Suprapubic skin (tissue), 4 donors: Measurements from ENCODE around the gene PRIMPOL. TPM values are rescaled to one million over a fixed set of nuclear protein-coding genes. Genes with fewer than 3 reads are reported as not detected.
"Not testable (repeated sequence)": the region's sequence is repeated elsewhere in the genome, so short reads cannot be mapped to it uniquely, and the experiment has no call there.

Experiments used
- DNase-seq, 2 donors: peaks; one replicate each; pipeline ENCODE4 v3.0.0-alpha.2; 2019; ENCODE audit warnings: low spot score in 2 of 2
- H3K27ac ChIP-seq: fragments of 200-600 bp; sonication (generic); one replicate; pipeline ENCODE4 v1.5.1; 2019
- H3K27me3 ChIP-seq: fragments of 200-600 bp; sonication (generic); one replicate; pipeline ENCODE4 v1.5.1; 2019
- H3K36me3 ChIP-seq: fragments of 200-600 bp; sonication (generic); one replicate; pipeline ENCODE4 v1.5.1; 2019
- H3K4me1 ChIP-seq: fragments of 200-600 bp; sonication (generic); one replicate; pipeline ENCODE4 v1.5.1; 2019
- H3K4me3 ChIP-seq: fragments of 200-600 bp; sonication (generic); one replicate; pipeline ENCODE4 v1.5.1; 2019; ENCODE audit warnings: mild to moderate bottlenecking
- H3K9me3 ChIP-seq: fragments of 200-600 bp; sonication (generic); one replicate; pipeline ENCODE4 v1.5.1; 2019
- CTCF ChIP-seq, 2 donors: fragments of 200-600 bp in 1 of 2; fragments of 450-650 bp in 1 of 2; sonication (generic) in 1 of 2; IDR thresholded peaks; one replicate each; pipeline ENCODE4 v1.5.1; 2016 to 2019; ENCODE audit warnings: antibody characterized with exemption in 2 of 2, mild to moderate bottlenecking in 1 of 2, moderate library complexity in 1 of 2
- EP300 ChIP-seq: sonication (generic); formaldehyde crosslinking; IDR thresholded peaks from one replicate; pipeline ENCODE4 v1.6.1; 2017; ENCODE audit warnings: antibody characterized with exemption
- POLR2A ChIP-seq, 2 donors: fragments of 450-650 bp; IDR thresholded peaks; one replicate each; pipeline ENCODE4 v1.6.1; 2017; ENCODE audit warnings: antibody characterized with exemption in 2 of 2, mild to moderate bottlenecking in 2 of 2, moderate library complexity in 2 of 2
- POLR2AphosphoS5 ChIP-seq, 3 donors: sonication (generic); formaldehyde crosslinking; IDR thresholded peaks; one replicate each; pipeline ENCODE4 v1.6.1; 2017; ENCODE audit warnings: antibody characterized with exemption in 3 of 3
- WGBS: methylation state at CpG from one replicate; pipeline ENCODE4 v1.1.5; 2018; 5-methylcytosine and 5-hydroxymethylcytosine counted together
- total RNA-seq, 4 donors: library from RNA; depleted of rRNA; stranded (reverse); fragments of >200 nt; gene quantifications; one replicate each; pipeline ENCODE4 v1.1.0, GENCODE V29; 2016

PRIMPOL gene
- total RNA-seq, 4 donors from 2014 or later = 6.8 to 28.9 (median 15.2) TPM

DNA sequence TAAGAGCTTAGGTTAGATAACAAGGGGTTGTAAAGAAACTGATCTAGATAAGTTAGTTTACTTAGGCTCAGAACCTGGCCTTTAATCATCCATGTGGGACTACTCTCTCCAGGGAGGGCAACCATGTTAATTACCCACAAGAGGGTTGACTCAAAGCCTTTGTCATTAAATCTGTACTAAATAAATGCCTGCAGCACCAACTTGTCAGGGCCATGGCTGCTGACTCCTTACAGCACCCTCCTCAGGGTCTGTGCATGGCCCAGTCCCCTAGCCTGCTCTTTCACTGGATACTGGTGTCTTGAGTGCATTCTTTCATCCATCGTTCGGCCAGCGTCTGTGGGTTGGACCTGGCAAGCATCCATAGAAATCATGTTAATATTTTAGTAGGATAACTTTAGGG, 35.0 kb upstream of the PRIMPOL start:
- Histone ChIP-seq H3K9me3 (peaks cover 3% of the 10 kb centered on the region), H3K36me3 (no peaks in the 10 kb centered on the region), H3K4me3 (no peak overlapping the region), H3K27me3 (no peaks in the 10 kb centered on the region), H3K27ac (no peak overlapping the region), H3K4me1 (no peaks in the 10 kb centered on the region)
- WGBS = 93% methylated on average over 3 of the region's 3 CpGs
- DNase-seq = no peak
- TF ChIP-seq EP300 (no peak), POLR2A (IDR thresholded peaks at IDR 0.05) (no peak), CTCF (IDR thresholded peaks at IDR 0.05) (no peak), POLR2AphosphoS5 (IDR thresholded peaks at IDR 0.05) (no peak)

DNA sequence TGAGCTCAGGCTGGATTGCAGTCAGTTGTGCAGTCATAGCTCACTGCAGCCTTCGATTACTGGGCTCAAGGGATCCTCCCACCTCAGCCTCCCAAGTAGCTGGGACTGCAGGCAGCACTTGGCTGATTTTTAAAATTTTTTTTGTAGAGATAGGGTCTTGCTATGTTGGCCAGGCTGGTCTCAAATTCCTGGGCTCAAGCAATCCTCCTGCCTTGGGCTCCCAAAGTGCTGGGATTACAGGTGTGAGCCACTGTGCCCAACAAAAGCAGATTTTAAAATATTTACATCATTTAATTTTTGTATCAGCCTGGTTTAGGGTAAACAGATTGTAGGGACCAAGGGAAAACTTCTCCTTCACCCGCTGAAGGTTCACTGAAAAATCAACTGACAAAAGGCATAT, 33.4 kb upstream of the PRIMPOL start:
- not testable (repeated sequence) for H3K9me3 ChIP-seq, H3K4me1 ChIP-seq, H3K27ac ChIP-seq, H3K36me3 ChIP-seq, H3K4me3 ChIP-seq, DNase-seq, H3K27me3 ChIP-seq
- WGBS = 87% methylated on average over 2 of the region's 2 CpGs

DNA sequence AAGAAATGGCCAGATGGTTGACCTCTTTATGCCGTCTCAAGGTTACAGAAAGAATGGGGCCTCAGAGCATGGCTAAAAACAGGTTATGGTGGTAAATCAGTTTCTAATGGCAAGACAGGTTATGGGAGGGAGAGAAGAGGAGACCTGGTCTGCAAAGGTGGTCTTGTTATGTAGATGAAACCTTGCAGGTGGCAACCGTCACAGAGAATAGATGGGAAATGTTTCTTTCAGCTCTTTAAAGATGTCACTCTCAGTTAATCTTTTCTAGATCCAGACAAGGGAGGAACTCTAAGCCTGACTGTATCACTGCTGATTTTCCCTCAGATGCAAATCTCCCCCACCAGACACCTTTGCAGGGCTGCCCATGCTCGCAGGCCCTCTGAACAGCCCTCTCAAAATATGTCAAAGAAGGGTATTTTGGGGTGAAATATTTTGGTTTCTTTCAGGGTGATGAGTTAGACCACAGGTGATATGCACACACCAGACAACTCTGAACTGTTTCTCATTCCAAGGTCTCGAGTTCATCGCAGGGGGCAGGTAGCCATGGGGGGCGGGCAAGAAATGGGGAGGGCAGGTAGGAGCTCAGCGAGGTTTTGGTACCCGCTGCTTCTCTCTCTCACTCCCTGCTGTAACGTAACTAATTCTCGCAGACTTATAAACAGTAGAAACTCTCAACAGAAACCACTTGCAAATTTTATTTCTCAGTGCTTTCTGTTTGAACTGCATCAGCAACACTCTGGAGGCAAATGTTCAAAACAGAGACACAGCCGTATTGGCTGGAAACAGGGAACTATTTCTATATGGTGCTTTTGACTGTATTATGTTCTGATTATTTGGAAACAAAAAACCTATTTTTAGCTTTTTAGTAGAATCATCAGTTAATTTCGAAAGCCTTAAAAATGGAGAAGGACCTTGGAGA, 32.6 kb upstream of the PRIMPOL start:
- DNase-seq = no peak
- 86% methylated on average over 12 of the region's 12 CpGs for WGBS
- Histone ChIP-seq H3K27me3 (no peaks in the 10 kb centered on the region), H3K4me1 (no peaks in the 10 kb centered on the region), H3K4me3 (no peak overlapping the region), H3K27ac (no peak overlapping the region), H3K36me3 (no peaks in the 10 kb centered on the region), H3K9me3 (peaks cover 3% of the 10 kb centered on the region)
- TF ChIP-seq POLR2A (IDR thresholded peaks at IDR 0.05) (no peak), POLR2AphosphoS5 (IDR thresholded peaks at IDR 0.05) (no peak), EP300 (no peak), CTCF (IDR thresholded peaks at IDR 0.05) (no peak)

GRCh38 chr4:184617600-184618196, 31.8 kb upstream of the PRIMPOL start:
- Histone ChIP-seq H3K4me1 (no peaks in the 10 kb centered on the region), H3K9me3 (peaks cover 3% of the 10 kb centered on the region), H3K27me3 (no peaks in the 10 kb centered on the region), H3K4me3 (no peak overlapping the region), H3K27ac (no peak overlapping the region), H3K36me3 (no peaks in the 10 kb centered on the region)
- DNase-seq = no peak
- TF ChIP-seq EP300 (no peak), CTCF (IDR thresholded peaks at IDR 0.05) (no peak), POLR2AphosphoS5 (IDR thresholded peaks at IDR 0.05) (no peak), POLR2A (IDR thresholded peaks at IDR 0.05) (no peak)
- 41% methylated on average over 9 of the region's 9 CpGs for WGBS

DNA sequence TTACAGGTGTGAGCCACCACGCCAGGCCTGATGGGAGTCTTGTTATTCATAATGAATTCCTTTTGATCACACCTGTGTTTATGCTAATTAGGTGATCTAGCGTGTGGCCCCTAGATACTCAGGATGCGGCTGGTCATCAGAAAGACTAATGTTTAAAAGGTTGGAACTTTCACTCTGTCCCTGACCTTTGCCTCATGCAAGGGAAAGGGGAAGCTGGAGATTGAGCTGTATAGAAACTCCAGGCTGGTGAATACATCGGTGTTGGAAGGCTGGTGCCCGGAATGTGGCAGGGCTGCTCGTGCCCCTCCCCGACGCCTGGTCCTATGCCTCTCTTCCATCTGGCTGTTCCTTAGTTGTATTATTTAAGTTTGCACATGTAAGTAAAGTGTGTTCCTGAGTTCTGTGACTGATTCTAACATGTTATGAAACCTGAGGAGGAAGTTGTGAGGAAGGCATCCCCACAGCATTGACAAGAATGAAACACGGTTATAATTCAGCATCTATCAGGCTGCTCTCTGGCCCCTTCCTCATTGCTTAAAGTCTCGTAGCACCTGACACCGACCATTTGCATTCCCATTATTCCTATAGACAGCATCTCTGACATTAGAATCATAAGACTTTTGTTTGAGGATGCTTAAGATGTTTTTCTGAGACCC, 29.2 kb upstream of the PRIMPOL start:
- TF ChIP-seq CTCF (IDR thresholded peaks at IDR 0.05) (no peak), EP300 (no peak), POLR2AphosphoS5 (IDR thresholded peaks at IDR 0.05) (no peak), POLR2A (IDR thresholded peaks at IDR 0.05) (no peak)
- WGBS = 93% methylated on average over 7 of the region's 11 CpGs
- H3K4me1 ChIP-seq = no peaks in the 10 kb centered on the region
- H3K4me3 ChIP-seq = no peak overlapping the region
- no peak overlapping the region for H3K27ac ChIP-seq
- no peaks in the 10 kb centered on the region for H3K9me3 ChIP-seq
- peaks cover 7% of the 10 kb centered on the region for H3K36me3 ChIP-seq
- no peak for DNase-seq
- H3K27me3 ChIP-seq = no peaks in the 10 kb centered on the region
